HG03442 (cell line): ENCODE measurements around the gene CD8B2.
"Not testable (repeated sequence)": the region's sequence is repeated elsewhere in the genome, so short reads cannot be mapped to it uniquely, and the experiment has no call there.

Experiments
- ATAC-seq: cut with Tn5 transposase; IDR thresholded peaks from one replicate; pipeline ENCODE4 v1.9.1; 2021; ENCODE audit warnings: mild to moderate bottlenecking, moderate library complexity; ENCODE audit not compliant: unreplicated experiment

The CD8B2 gene

DNA sequence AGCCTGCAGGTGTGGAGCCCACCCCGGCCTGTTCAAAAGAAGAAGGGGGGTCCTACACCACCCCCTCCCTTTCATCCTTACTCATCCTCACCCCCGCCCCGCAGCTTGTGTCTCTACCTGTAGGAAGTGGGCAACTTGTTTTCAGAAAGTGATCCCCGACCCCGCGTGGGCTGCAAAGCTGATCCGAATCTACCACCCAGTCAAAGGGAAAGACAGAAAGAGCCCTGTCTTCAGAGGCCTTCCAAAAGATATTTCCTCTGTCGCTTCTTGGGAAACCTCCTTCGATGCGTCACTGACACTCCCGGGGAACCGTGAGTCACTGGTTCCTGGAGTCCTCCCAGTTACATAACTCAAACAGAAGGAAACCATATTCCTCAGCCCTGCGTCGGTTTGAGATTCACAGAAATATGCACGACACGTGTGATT, 24.3 kb downstream of the CD8B2 start:
- not testable (repeated sequence) for ATAC-seq

DNA sequence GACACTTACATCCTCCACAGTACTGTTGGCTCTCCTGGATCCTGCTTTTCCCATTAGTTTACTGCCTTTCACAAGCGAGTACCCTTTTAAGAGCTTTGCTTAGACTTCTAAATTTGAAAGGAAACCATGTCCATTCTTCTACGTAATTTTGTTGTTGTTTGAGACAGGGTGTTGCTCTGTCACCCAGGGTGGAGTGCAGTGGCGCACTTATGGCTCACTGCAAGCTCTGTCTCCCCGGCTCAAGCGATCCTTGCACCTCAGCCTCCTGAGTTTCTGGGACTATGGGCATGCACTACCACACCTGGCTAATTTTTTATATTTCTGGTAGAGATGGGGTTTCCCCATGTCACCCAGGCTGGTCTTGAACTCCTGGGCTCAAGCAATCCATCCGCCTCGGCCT, 24.8 kb downstream of the CD8B2 start:
- not testable (repeated sequence) for ATAC-seq

DNA sequence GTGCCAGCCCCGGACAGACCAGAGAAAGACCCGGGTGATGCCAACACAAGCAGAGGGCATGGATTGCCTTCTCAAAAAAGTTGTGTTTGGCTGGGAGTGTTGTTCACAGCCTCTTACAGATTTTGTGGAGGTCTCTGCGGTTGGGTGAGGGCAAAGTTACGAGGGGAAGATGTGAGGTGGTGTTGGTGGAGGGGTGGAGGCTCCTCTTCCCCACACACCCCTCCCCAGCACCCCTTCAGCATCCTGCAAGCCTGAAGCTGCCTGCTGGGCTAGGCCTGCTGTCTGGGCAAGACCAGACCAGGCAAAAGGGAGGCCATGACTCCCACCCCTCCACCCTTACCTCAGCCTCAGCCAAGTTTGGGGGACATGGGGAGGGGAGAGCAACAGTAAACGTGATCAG, 26.2 kb downstream of the CD8B2 start:
- not testable (repeated sequence) for ATAC-seq

DNA sequence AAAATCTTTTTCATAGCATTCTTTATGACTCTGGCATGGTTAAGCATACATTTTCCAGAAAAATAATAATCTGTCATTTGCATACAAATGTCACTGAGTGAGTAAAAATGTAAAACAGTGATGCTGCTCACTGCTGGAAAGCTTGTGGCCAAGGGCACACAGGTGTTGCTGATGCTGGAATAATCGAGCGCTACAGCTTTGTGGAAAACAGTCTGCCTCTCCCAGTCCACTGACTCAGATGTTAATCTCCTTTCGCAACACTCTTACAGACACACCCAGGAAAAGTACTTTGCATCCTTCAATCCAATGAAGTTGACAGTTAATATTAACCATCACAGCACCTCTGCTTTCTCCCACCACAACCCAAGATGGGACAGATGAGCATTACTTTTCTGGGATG, 27.7 kb downstream of the CD8B2 start:
- not testable (repeated sequence) for ATAC-seq

DNA sequence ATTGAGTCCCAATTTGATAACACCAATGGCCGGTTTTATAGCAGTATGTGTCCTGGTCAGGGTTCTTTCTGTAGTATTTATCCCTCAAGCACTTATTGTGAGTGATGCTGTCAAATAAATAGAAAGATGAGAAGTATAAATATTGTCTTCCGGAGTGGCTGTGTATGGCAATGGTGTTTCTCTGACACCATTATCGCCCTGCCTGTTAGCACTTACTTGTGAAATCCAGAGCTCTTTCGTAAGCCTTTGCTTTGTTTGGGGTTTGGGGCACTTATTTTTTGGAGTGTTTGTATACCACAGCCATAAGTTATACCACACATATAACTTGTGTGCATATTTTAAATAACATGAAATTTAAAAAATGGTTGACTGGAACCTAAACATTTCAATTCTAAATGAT, 29.3 kb downstream of the CD8B2 start:
- no peak for ATAC-seq

DNA sequence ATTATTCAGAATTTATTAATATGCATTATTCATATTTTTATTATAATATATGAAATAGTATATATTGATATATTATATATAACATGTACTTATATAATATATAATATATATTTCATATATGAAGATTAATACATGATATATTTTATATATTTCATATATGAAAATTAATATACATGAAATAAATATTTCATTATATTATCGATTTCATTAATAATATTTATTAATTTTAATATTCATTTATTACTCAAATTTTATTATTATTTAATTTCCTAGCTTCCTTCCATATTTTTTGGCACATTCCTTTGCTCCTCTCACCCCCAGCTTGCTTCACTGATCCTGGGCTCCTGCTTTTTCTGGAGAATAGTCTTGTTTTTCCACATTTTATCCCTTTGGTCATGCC, 29.7 kb downstream of the CD8B2 start:
- no peak for ATAC-seq

DNA sequence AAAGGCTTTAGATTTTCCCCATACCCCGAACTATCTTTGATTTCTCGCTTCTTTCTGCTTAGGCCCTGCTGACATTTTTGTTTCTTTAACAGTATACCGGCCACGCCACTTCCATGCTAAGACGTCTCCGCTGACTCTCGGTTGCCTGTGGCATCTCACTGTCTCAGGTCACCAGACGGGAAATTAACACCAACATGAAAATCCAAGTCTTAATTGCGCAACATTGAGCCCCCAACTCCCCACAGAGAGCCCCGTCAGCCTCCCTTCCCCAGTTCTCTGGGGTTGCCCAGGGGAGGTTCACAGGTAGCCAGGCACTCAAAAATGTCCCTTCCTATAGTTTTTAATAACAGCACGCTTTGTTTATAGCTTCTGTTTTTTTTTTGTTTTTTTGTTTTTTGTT, 30.2 kb downstream of the CD8B2 start:
- ATAC-seq = no peak

DNA sequence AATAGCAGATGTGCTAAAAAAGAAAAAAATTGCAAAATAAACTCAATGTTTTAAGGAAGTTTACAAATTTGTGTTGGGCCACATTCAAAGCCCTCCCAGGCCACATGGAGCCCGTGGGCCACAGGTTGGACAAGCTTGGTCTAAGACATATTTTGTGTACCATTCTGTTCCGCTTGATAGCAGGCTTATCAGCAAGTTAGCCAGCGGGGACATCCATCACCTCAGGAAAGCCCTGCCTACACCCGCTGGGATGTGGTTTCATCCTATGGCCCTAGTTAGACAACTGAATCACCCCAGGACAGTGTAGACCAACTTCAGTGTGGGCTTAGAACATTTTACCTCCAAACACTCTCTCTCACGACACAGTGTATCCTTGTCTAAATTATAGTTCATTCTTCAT, 32.6 kb downstream of the CD8B2 start:
- ATAC-seq = no peak

DNA sequence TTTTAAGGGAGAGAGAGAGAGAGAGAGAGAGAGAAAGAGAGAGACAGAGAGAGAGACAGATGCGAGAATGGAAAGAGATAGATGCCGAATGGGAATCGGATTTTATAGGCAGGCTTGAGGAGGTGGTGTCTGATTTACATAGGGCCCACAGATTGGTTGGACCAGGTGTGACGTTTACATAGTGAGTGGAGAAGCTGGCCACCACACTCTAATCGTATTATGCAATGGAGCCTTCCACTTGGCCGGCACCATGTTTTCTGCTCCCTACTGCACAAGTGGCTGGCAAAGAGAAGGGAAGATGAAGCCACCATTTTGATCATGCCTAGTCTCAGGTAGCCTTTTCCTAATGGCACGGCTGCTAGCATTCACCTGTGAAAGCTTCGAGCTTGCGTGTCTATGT, 33.9 kb downstream of the CD8B2 start:
- no peak for ATAC-seq

DNA sequence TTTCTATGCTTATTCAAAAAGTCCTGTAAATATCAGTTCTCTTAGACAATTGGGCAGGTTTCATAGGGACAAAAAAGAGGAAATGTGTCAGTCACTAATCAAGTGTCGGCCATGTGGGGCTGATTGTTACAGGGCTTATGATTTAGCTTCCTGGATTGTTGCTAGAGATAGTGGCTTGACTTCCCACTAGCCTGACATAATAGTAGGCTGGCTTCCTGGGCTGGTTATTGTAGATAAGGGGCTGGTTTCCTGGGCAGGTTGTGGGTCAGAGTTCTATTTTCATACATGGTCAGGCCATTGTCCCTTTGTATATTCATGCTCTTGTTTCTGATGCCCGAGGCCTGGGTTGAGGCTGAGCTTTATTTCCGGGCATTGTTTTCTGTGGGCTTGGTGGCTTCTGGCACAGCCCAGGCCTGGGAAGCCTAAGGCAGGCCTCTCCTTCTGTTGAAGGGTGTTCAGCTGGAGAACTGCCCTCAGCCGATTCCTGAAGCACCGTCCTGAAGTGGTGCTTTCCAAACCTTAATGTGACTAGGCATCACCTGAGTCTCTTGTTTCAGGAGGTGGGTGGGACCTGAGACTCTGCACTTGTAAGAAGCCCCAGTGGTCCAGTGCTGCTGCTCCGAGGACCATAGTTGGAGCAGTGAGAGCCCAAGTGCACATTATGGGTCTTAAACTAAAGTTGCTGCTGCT, 37.0 kb downstream of the CD8B2 start:
- no peak for ATAC-seq

DNA sequence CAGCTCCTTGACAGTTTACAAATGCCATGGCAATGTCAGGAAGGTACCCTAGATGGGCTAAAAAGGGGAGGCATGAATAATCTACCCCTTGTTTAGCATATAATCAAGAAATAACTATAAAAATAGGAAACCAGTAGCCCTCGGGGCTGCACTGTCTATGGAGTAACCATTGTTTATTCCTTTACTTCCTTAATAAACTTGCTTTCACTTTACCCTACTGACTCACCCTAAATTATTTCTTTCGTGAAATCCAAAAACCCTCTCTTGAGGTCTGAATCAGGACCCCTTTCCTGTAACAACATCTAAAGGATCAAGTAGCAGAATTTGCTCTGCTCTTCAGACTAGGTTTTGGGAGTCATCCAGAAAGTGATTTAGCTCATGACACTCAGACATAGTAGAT, 43.7 kb downstream of the CD8B2 start:
- ATAC-seq = no peak

DNA sequence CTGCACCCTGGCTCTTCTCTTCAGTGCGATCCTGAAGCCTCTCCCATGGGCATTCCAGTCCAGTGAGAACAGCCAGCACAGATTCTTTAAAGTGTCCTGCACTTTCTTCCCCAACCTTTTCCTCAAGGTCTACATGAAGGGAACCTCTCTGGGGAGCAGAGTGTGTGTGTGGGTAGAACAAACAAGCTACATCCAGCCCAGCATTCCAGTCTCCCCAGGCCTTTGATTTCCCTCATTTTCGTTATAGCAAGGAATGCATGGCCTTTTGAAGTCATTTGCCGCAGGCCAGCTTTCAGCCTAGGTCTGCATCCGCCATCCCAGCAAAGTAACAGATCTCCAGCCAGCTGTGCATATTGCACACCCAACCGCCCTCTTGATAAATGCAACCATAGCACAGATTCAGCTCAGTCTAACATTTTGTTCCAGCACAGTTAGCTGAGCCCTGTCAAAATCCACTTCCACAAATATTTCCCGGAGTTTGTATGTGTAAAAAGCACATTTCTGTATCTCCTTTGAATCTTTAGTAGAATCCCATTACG, 44.6 kb downstream of the CD8B2 start:
- no peak for ATAC-seq

DNA sequence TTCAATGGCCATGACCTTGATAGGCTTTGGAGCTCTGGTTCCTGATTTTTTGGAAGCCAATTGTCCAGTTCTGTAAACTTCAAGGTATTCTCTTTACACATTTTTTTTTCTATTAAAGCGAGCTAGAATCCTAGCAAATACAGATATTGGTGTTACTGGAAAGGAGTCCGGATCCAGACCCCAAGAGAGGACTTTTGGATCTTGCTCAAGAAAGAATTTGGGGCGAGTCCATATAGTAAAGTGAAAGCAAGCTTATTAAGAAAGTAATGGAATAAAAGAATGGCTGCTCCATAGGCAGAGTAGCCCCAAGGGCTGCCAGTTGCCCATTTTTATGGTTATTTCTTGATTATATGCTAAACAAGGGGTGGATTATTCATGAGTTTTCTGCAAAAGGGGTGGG, 45.1 kb downstream of the CD8B2 start:
- no peak for ATAC-seq

DNA sequence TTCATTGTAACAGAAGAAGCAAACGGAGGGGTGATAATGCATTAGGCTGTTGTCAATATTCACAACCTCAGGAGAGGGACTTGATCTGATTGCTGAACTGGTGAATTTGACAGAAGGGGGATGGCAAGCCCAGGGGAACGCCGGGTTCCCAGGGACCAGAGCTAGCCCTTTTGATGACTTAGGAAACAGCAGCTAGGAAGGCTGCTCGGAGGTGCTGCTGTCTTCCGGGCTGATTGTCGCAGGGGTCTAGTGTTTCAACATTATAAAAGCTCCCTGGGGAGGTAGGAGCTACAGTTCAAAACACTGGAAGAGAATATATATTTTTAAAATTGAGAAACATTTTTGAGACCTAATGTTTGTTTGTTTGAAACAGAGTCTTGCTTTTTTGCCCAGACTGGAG, 47.3 kb downstream of the CD8B2 start:
- ATAC-seq = no peak

DNA sequence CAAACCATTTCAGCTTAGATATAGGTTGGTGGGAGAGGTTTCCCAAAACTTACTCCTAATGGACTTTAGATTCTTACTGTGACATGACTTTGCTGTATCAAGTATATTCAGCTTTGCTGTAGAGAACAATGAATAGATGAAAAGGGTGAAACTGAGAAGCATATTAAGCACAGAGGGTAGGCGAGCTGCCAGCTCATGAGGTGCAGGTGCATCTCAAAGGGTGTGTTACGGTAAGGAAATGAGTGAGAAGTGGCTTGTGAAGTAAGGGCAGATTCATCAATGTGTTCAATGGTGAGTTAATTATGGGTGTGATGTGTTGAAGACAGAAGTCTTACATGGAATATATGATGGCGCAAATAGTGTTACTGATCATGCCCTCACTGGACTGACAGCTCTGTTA, 49.3 kb downstream of the CD8B2 start:
- ATAC-seq = no peak

DNA sequence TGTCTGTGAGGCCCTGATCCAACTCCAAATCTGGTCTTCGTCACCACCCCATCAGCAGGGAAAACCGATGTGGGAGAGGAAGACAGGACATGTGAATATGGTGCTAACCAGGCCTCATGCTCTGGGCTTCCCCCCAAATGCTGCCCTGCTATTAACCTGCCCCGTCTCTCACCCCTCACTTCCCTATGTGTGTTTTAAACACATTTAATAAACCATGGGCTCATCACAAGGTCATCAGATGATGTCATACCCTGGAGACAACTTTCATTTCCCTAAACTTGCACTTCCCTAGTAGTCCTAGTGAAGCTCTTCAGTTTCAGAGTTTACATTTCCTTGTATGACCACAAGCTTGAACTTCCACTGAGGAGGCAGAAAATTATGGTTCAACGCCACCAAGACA, 49.9 kb downstream of the CD8B2 start:
- ATAC-seq = peak; percentile 55

DNA sequence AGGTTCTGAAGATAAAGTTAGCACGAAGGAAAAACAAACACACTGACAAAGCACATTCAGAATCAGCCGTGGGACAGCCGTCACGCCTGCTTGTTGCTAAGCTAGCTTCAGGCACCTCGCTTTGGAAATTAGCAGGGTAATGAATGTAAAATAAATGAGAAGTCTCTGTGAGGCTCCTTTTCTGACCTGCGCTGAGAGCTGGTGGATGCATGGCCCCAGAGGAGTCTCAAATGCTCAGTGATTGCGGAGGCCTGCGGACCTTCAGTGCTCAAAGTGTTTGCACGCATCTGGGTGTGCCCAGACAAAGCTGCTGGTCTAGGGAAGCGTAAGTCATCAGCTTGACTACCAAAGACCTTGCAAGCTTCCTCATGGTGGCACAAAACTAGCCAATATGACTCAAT, 50.6 kb downstream of the CD8B2 start:
- ATAC-seq = no peak

DNA sequence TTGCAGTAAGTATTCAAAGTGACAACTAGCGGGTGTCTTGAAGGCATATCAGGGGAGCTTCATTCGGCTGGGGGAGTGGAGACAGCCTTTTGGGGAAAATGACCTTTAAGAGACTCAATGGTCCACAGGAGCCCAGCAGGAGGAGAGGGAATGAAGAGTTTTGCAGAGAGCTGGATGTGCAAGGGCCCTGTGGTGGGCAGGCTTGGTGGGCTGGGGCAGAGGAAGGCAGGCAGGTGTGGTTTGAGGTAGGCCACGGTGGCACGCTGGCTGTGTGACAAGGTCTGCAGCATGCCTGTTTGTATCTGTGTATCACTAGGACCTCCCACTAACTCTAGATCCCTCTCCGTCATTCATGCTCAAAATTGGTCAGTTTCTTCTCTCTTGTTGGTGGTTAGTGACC, 53.7 kb downstream of the CD8B2 start:
- ATAC-seq = no peak

DNA sequence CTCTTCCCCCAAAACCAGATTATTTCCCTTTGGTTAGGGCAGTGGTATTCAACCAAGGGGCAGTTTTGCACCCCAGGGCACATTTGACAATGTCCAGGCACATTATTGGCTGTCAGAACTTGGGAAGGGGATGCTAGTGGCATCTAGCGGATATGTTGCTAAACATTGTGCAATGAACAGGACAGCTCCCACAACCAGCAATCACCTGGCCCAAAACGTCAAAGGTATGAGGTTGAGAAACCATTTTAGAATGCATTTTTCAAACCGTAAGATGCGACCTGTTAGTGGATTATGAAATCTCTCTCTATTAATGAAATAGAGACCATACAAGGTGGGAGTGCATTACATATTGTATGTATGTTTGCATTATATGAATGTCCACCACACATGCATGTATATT, 54.2 kb downstream of the CD8B2 start:
- ATAC-seq = no peak

DNA sequence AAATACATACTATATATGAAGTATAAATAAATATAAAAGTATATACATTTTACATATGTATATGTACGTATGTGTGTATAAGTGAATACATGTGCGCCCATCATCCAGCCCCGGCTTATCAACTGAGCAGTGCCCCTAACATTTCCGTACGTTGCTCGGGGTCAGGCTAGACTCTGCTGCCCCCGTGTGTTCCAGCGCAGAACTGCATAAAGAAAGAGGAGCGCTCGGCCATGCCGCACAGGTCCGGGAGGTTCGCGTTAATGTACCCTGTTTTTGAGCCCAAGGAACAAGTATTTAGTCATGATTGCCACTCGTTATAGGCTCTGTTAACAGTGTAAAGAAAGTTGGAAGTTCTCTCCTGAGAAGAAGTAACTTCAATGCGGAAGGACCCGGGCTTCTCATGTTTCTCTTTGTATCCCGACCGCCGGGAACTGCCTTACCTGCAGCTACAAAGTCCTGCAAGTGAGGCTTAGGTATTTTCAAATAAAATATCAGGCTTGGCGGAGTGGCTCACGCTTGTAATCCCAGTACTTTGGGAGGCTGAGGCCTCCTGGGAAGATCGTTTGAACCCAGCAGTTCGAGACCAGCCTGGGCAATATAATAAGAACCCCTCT, 55.7 kb downstream of the CD8B2 start:
- peak; percentile 96 for ATAC-seq

DNA sequence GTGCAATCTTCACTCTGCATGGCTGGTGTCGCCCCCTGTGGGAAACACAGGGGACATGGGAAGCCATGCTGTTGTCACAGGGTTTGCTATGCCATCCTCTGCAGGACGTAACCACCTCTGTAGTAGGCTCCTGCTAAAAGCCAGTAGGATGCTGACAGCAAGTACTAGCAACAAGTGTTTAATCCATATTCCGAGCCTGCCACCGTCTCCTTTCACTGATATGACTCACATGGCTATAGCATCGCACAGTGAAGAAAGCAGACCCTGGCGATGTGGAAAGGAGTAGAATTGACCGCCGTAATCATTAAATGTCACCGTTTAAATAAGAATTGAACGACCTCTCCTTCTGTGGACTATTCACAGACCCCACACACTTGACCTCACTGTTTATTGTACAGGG, 57.8 kb downstream of the CD8B2 start:
- no peak for ATAC-seq

DNA sequence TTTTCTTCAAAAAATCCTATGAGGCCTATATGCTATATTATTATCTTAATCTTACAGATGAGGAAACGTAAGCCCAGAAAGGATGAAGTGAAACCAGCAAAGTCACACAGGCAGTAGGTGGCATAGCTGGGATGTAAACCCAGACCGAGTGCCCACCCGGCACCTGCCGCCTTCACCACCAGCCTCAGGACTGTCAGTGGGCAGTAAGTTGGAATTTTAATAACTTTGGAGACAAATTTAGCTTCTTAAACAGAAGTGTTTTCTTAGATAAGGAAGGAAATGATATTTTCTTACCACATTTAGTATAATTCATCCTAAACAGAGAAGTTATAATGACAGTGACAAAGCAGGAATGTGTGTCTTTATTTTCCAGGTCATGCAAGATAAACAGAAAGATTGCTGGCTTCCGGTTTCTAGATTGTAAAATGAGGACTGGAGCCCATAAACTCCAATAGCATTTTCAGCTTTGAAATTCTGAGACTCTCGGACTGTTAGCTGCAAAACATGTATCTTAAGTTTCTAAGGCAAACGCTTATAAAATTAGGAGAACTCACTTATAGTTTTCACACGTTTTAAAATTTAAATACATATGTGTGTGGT, 59.3 kb downstream of the CD8B2 start:
- no peak for ATAC-seq
